Activated CD4-positive, alpha-beta T cell treated with anti-CD3 and anti-CD28 coated beads for 48 hours (primary cell): ENCODE results near the gene ARRB2.
A peak's percentile ranks its signal among the peaks of the same experiment; 100 is the strongest.
"Not testable (repeated sequence)": the region's sequence is repeated elsewhere in the genome, so short reads cannot be mapped to it uniquely, and the experiment has no call there.

Source experiments
- DNase-seq: peaks from one replicate; pipeline ENCODE4 v3.0.0-alpha.2; 2020

ARRB2 gene

GRCh38 chr17:4709794-4710692 is at the start of gene ARRB2:
TSS of gene ARRB2 (plus strand) at chr17:4710632. CDS start at chr17:4710722, 90 bp downstream.
- DNase-seq: peak; percentile 98

DNA sequence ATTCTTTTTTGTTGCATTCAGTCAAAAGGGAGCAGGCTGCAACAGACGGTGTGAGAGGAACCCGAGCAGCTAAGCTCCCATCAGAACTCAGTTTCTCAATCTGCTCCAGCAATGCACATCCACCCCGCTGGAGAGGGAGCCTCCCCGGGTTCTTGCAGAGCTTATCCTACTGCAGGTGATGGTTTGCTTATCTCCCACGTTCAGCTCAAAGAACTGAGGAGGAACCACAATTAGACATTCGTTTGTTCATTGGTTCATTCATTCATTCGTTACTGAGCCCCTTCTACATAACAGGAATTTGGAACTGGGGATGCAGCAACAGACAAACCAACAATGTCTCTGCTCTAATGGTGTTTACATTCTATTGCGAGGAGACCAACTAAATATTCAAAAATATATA is 46.7 kb upstream of the ARRB2 start:
- no peak for DNase-seq

DNA sequence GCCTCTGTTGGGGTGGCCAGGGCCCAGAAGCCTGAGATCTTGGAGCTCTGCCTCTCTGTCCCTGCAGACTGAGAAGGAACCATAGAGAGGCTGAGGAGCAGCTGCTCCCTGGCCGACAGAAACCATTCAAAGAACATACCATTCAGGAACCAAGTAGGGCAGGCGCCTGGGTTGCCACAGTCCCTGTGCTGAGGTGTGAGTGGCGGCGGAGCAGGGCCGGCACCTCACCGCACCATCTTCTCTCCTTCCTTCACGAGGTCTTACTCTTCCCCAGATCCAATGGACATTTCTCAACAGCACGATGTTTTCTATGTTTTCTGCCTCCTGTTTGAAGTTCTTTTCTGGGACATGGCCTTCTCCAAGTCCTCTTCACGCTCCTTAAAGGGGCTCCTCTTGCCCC is 46.2 kb upstream of the ARRB2 start:
- no peak for DNase-seq

DNA sequence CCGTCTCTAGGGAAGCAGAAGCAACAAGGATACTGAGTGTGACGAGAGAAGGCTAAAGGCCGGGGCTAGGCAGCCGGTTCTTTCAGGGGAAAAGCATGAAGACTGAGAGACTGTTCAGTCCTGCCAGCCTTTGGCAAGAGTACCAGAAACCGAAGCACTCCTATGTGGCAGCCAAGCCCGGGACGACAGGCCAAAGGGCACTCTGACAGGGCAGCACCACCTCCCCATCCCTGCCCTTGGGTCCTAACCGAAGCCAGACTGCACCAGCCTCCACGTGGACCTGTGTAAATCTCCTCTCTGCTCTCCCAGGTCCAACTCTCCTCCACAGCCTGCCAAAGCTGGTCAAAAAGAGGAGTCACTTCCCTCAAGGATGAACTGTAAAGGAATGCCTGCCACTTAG is 45.4 kb upstream of the ARRB2 start:
- no peak for DNase-seq

GRCh38 chr17:4666296-4666695 is 44.1 kb upstream of the ARRB2 start:
- no peak for DNase-seq

GRCh38 chr17:4667166-4667565 is 43.3 kb upstream of the ARRB2 start:
- no peak for DNase-seq

DNA sequence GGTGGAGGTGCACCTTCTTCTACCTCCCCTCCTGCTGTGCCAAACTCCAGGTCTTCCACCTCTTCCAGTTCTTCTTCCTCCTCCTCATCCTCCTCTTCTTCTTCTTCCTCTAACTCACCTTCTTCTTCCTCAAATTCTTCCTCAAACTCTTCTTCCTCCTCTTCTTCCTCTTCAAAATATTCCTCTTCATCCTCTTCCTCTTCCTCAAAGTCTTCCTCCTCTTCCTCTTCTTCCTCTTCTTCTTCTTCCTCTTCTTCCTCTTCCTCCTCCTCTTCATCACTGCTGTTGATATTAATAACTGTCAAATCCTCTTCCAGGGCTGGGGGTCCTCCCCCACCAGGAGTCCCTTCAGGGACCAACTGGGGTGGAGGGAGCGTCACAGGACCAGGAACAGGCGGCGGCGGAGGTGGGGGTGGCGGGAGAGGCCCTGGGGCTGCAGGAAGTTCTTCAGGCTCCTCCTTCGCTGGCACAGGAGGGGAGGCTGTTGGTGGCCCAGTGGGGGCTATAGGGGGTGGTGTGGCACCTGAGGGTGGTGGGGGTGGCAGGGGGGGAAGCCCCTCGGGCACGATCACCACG is 38.3 kb upstream of the ARRB2 start:
- no peak for DNase-seq

GRCh38 chr17:4672751-4673150 is 37.7 kb upstream of the ARRB2 start:
- DNase-seq: no peak

GRCh38 chr17:4673169-4673568 is 37.3 kb upstream of the ARRB2 start:
- DNase-seq: no peak

DNA sequence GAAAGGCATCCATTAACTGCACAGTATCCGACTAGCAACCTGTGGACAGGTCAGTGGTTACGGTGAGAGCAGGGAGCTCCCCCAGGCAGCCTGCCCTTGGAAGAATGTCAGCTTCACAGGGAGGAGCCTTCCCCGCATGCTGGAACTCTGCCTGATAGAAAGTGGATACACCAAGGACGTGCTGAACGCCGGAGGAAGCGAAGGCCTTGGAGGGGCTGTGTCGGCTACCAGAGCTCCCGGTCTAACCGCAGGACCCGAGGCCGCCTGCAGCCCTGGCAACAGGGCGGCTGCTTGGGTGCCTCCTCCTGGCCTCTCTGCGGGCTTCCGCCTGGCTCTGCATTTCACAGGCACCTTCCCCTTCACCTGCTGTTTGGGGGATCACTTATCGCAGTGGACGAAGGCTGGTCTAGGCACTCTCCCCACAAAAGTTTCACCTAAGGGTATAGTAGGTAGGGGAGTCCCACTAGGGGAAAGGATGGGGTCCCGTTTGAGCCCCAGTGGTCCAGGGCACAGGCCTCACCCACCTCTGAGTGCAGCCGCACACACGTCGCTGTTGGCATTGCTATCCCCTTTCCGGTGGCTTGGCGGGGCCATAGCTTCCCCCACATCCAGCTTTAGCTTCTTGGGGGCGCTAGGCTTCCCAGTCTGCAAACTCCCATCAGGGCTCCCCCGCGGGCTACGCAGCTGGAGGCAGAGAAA is 36.3 kb upstream of the ARRB2 start:
- DNase-seq: no peak

- no peak for DNase-seq
Observed at GRCh38 chr17:4674685-4674998, 35.8 kb upstream of the ARRB2 start.

GRCh38 chr17:4675791-4676190 is 34.6 kb upstream of the ARRB2 start:
- DNase-seq: no peak

DNA sequence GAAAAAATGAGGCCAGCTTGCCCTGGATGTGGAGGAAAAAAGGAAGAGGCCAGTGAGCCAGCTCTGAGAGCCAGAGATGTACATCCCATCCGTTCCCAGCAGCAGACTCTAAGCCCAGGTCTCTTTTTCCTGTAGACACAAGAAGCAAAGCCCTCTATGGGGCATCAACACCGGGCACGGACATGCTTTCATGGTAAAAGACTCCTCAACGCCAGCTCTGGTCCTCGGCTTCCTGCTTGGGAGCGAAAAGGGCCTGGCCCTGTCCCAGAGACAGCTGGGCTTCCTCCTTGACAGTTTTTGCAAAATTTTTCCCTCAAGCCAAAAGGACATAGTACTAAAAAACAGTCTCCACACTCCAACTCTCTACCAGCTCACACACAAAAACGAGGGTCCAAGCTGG is 33.6 kb upstream of the ARRB2 start:
- DNase-seq: no peak

DNA sequence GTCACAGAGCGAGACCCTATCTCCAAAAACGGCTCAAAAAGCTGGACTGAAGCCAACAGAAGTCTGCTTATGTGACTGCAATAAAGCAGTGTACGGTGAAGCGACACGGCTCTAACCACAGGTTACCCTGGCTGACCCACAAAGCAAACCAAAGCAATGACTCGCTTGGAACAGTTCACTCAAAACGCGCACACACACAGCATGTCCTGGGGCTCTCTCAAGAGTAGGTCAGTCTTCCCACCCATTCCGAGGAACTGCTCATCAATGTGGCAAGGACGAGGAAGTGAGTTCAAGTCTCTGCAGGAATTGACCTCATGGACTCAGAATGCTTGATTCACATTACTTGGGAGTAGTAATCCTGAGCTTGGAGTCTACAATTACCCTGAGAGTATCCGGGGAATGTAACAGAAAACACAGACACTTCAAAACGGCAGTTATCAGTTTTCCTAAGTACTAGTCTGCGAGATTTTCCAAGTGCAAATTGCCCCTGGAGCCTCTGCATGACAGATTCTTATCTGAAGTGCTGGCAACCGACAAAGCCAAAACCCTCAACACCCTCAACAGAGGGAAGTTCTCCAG is 31.9 kb upstream of the ARRB2 start:
- peak; percentile 67 for DNase-seq

- DNase-seq: no peak
Observed at GRCh38 chr17:4679658-4680057, 30.8 kb upstream of the ARRB2 start.

DNA sequence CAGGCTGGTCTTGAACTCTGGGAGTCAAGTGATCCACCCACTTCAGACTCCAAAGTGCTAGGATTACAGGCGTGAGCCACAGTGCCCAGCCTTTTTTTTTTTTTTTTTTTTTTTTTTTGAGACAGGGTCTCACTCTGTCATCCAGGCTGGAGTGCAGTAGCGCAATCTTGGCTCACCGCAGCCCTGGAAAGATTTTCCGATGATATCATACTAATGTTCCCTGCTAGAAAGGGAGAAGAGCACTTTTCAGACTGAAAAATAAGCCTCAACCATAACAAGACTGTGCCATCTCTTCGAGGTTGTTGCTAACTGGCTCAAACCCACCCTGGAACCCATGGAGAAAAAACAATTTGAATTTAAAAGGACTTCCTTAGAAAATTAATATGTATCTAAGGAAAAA is 26.7 kb upstream of the ARRB2 start:
- DNase-seq: not testable (repeated sequence)

- not testable (repeated sequence) for DNase-seq
Observed at GRCh38 chr17:4689872-4690271, 20.6 kb upstream of the ARRB2 start.

DNA sequence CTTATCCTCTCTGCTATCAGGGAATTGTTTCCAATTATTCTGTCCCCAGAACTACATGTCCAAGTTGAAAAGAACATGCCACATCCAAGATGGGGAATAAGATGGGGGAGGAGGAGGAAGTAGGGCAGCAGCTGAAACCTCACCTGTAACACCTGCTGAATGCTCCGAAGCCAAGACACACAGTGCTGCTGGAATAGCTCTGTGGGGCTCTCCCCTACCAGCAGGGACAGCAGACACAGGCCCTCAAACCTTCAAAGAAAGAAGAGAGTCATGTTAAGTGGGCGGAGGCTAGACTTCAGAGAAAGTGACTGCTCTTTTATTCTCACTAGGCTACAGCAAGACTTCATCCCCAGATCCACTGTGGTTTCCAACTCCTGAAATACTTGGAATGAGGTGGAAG is 19.7 kb upstream of the ARRB2 start:
- DNase-seq: no peak

DNA sequence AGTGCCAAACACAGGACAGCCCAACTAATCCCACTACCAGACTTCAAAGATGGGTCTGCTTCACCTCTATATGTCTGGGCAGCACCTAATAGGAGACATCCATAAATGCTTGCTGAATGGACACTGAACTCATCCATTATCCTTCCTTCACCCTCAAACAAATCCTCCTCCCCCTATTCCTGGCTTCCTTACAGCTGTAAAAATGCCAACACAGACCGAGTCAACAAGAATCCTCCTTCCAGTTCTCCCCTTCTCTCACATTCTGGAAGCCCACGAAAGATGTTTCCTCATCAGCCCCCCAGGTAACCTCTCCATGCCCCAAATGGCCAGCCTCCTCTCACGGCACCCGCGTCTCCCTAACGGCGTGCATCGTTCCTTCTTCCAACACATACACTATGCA is 18.7 kb upstream of the ARRB2 start:
- DNase-seq: no peak

GRCh38 chr17:4693416-4693815 is 17.0 kb upstream of the ARRB2 start:
- DNase-seq: no peak

DNA sequence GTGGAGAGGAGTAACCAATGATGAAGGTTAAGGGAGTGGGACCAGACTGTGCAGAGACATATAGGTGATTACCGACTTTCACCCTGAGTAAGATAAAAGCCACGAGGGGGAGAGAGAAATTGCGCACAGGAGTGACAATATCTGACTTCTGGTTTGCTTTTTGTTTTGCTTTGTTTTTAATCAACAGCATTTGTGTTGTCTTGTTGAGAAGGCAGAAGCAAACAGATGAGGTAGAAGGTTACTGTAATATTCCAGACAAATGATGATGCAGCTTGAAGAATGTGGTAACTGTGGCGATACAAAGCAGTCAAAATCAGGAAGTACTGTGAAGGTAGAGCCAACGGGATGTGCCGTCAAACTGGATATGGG is 14.0 kb upstream of the ARRB2 start:
- no peak for DNase-seq

GRCh38 chr17:4699401-4700056 is 10.9 kb upstream of the ARRB2 start:
- DNase-seq: not testable (repeated sequence)

- DNase-seq: no peak
Observed at GRCh38 chr17:4701116-4701515, 9.3 kb upstream of the ARRB2 start.
